Progenitor cell of endocrine pancreas (in vitro differentiated cells): Measurements from ENCODE around the gene KAT2A. TPM values are rescaled to one million over a fixed set of nuclear protein-coding genes. Genes with fewer than 3 reads are reported as not detected.
A peak's percentile ranks its signal among the peaks of the same experiment; 100 is the strongest.

ENCODE experiments used
- DNase-seq: peaks from one replicate; pipeline ENCODE4 v3.0.0; 2021; ENCODE audit warnings: low spot score; ENCODE audit not compliant: unreplicated experiment
- H3K27ac Mint-ChIP-seq: 2 replicates; pipeline ENCODE4 v1.8.0; 2021; ENCODE audit warnings: mild to moderate bottlenecking, moderate library complexity, mixed read lengths
- H3K27me3 Mint-ChIP-seq: 2 replicates; pipeline ENCODE4 v1.8.0; 2021; ENCODE audit warnings: mixed read lengths
- H3K36me3 Mint-ChIP-seq: 2 replicates; pipeline ENCODE4 v1.8.0; 2022; ENCODE audit warnings: mixed read lengths; ENCODE audit not compliant: insufficient read depth
- H3K4me1 Mint-ChIP-seq: 2 replicates; pipeline ENCODE4 v1.8.0; 2021; ENCODE audit warnings: low read depth, mixed read lengths
- H3K4me3 Mint-ChIP-seq: 2 replicates; pipeline ENCODE4 v1.8.0; 2021; ENCODE audit warnings: low read depth, mild to moderate bottlenecking, moderate library complexity, mixed read lengths
- H3K9me3 Mint-ChIP-seq: 2 replicates; pipeline ENCODE4 v1.8.0; 2021; ENCODE audit warnings: low read depth, mixed read lengths
- CTCF ChIP-seq: fragments of 200-600 bp; sonication (generic); IDR thresholded peaks from one replicate; pipeline ENCODE4 v1.5.0; 2021; ENCODE audit warnings: antibody characterized with exemption, mild to moderate bottlenecking; ENCODE audit not compliant: unreplicated experiment
- total RNA-seq: library from RNA; stranded (reverse); gene quantifications from 2 replicates; pipeline ENCODE4 v1.2.1, GENCODE V29; 2021

The KAT2A gene
- total RNA-seq, 1 donor from 2014 or later = 40.1 TPM

GRCh38 chr17:42127414-42127813, 6.2 kb upstream of the KAT2A start:
- DNase-seq = no peak
- TF ChIP-seq CTCF = no peak
- Mint-ChIP-seq H3K9me3 (no peaks in the 10 kb centered on the region), H3K4me3 (no peak overlapping the region), H3K27ac (no peak overlapping the region), H3K36me3 (peaks cover 11% of the 10 kb centered on the region), H3K4me1 (peaks cover 9% of the 10 kb centered on the region), H3K27me3 (no peaks in the 10 kb centered on the region)

DNA sequence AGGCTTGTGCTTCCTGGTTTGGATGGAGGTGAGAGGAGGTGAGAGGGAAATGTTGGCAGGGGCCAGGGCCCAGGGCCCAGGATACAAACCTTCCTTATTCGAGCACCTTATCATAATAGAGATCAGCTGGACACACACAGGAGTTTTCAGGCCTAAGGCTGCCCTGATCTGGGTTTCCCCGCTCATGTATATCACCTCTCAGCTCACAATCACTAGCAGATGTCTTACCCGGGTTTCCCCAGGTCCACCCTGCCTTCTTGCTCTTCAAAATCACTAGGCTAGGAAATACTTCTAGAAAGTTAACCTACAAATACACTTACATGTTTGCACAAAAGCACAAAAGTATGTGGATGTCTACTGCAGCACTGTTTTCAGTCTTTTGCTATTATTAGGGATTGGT, 5.7 kb upstream of the KAT2A start:
- no peak overlapping the region for H3K4me3 Mint-ChIP-seq

GRCh38 chr17:42125565-42125964, 4.4 kb upstream of the KAT2A start:
- no peaks in the 10 kb centered on the region for H3K27me3 Mint-ChIP-seq
- peaks cover 9% of the 10 kb centered on the region for H3K36me3 Mint-ChIP-seq
- TF ChIP-seq CTCF = no peak
- no peaks in the 10 kb centered on the region for H3K9me3 Mint-ChIP-seq
- DNase-seq = no peak
- no peak overlapping the region for H3K27ac Mint-ChIP-seq
- H3K4me3 Mint-ChIP-seq = no peak overlapping the region
- H3K4me1 Mint-ChIP-seq = peaks cover 11% of the 10 kb centered on the region

More for the DNA sequence above, 5.7 kb upstream of the KAT2A start:
- H3K9me3 Mint-ChIP-seq = no peaks in the 10 kb centered on the region
- no peak for TF ChIP-seq CTCF
- H3K36me3 Mint-ChIP-seq = peaks cover 11% of the 10 kb centered on the region
- H3K27me3 Mint-ChIP-seq = no peaks in the 10 kb centered on the region
- H3K27ac Mint-ChIP-seq = no peak overlapping the region
- peaks cover 13% of the 10 kb centered on the region for H3K4me1 Mint-ChIP-seq
- no peak for DNase-seq

DNA sequence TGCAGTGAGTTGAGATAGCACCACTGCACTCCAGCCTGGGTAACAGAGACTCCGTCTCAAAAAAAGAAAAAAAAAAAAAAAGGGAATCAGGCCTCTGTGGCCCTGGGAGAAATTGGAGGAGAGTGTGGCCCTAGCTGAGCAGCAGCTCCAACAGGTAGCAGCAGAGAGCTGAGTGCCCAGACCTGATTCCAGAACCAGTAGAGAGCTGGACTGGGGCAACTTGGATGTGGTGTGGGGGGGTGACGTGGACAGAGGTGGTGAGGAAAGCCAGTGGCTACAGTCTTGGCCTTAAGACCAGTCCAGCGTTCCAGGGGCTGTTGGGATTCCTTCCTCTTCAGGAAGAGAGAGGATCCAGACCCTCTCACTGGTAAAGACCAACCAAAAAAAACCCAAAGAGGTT, 3.1 kb upstream of the KAT2A start:
- Mint-ChIP-seq H3K27ac (no peak overlapping the region), H3K4me1 (peaks cover 10% of the 10 kb centered on the region)

GRCh38 chr17:42122371-42123303, 1.5 kb upstream of the KAT2A start, which contains the start of gene HSPB9:
HSPB9 (plus strand) TSS chr17:42122804; CDS start chr17:42122851, 47 bp downstream.
- H3K36me3 Mint-ChIP-seq = peaks cover 4% of the 10 kb centered on the region

More for the DNA sequence above, 3.1 kb upstream of the KAT2A start:
- Mint-ChIP-seq H3K36me3 (peaks cover 8% of the 10 kb centered on the region), H3K4me3 (no peak overlapping the region), H3K27me3 (no peaks in the 10 kb centered on the region), H3K9me3 (no peaks in the 10 kb centered on the region)
- no peak for DNase-seq
- no peak for TF ChIP-seq CTCF

More at GRCh38 chr17:42122371-42123303, 1.5 kb upstream of the KAT2A start, which contains the start of gene HSPB9:
- Mint-ChIP-seq H3K4me3 (peak within 1 kb of the TSS; percentile 68), H3K4me1 (peaks cover 10% of the 10 kb centered on the region), H3K27ac (peak within 1 kb of the TSS; percentile 69), H3K27me3 (no peaks in the 10 kb centered on the region), H3K9me3 (no peaks in the 10 kb centered on the region)
- DNase-seq = no peak
- no peak for TF ChIP-seq CTCF
